ENCODE measurements around the gene CDK11B. TPM values are rescaled to one million over a fixed set of nuclear protein-coding genes. Genes with fewer than 3 reads are reported as not detected.
"Not testable (repeated sequence)": the region's sequence is repeated elsewhere in the genome, so short reads cannot be mapped to it uniquely, and the experiment has no call there.

Gene CDK11B
- total RNA-seq, 1 donor from 2014 or later, result 26.5 TPM

DNA sequence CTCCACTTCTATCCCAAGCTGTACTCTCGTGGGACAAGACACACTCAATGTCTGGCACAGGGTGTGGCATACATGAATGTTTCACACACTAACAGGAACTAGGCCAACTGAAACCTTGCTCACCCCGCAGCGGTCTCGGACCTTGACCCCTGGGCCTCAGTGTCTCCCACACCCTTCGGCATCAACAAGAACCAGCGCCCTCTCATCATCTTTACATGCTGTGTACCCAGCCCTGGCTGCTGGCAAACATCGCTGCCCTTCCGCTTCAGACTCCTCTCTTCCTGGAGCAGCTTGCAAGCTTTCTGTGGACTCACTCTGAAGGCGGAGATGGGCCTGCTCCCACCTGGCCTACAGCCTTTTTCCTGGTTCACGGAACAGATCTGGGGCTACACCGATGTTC is 10.5 kb downstream of the CDK11B start:
- H3K4me1 Mint-ChIP-seq (ENCODE audit: unreplicated experiment); H3K27me3 Mint-ChIP-seq; H3K27ac Mint-ChIP-seq; H3K9me3 Mint-ChIP-seq; DNase-seq (ENCODE audit: extremely low spot score, unreplicated experiment); H3K4me3 Mint-ChIP-seq: not testable (repeated sequence)
- H3K36me3 Mint-ChIP-seq, result peaks cover 40% of the 10 kb centered on the region

- not testable (repeated sequence) for DNase-seq (ENCODE audit: extremely low spot score, unreplicated experiment); H3K27me3 Mint-ChIP-seq; H3K4me1 Mint-ChIP-seq (ENCODE audit: unreplicated experiment); H3K9me3 Mint-ChIP-seq; H3K4me3 Mint-ChIP-seq; H3K27ac Mint-ChIP-seq
- H3K36me3 Mint-ChIP-seq, result peaks cover 40% of the 10 kb centered on the region
Measured at GRCh38 chr1:1647567-1648241, 11.1 kb downstream of the CDK11B start.

DNA sequence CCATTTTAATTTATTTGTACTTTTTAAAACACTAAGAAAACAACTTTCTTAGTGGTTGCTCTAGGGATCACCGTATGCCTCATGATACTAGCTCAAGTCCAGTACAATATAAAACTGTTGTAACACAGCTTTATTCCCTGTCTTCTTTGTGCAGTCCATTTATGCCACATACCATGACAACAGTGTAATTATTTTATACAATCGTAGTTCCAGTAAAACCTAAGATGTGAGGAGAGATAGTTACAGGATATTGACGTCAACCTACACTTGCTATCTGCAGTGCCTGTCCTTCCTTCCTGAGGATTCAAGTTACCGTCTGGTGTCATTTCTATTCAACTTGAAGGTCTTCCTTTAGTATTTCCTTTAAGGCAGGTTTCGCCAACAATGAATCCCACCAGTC is 12.5 kb downstream of the CDK11B start:
- H3K4me1 Mint-ChIP-seq (ENCODE audit: unreplicated experiment); H3K4me3 Mint-ChIP-seq; DNase-seq (ENCODE audit: extremely low spot score, unreplicated experiment); H3K27me3 Mint-ChIP-seq; H3K9me3 Mint-ChIP-seq; H3K27ac Mint-ChIP-seq: not testable (repeated sequence)
- peaks cover 31% of the 10 kb centered on the region for H3K36me3 Mint-ChIP-seq

DNA sequence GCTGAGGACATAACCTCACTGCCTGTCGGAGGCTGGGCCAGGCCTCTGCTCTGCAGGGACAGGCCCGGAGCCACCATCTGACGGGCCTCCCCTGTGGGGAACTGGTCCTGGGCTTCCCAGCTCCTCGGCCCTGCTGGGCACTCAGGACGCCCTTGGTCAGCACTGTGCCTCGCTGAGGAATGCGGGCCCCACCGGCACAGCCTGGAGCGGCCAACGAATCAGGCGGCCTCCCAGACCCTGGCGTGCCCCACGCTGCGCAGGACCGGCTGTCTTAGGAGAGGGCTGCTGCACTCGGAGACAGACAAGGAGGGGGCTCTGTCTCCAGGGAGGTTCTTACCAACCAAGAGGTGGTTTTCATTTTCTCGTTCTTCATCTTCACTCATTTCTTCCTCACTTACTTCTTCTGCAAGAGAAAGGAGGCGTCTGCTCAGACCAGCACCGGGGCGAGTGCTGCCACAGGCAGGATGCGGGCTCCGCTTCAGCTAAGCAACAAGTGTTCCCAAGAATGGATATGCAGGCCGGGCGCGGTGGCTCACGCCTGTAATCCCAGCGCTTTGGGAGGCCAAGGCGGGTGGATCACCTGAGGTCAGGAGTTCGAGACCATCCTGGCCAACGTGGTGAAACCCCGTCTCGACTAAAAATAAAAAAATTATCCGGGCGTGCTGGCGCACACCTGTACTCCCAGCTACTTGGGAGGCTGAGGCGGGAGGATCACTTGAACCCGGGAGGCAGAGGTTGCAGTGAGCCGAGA is 17.9 kb downstream of the CDK11B start:
- not testable (repeated sequence) for H3K36me3 Mint-ChIP-seq; H3K4me3 Mint-ChIP-seq; H3K27me3 Mint-ChIP-seq; H3K9me3 Mint-ChIP-seq; H3K27ac Mint-ChIP-seq; H3K4me1 Mint-ChIP-seq (ENCODE audit: unreplicated experiment); DNase-seq (ENCODE audit: extremely low spot score, unreplicated experiment)

GRCh38 chr1:1640081-1640480 is 18.7 kb downstream of the CDK11B start:
- not testable (repeated sequence) for H3K4me3 Mint-ChIP-seq; H3K27me3 Mint-ChIP-seq; DNase-seq (ENCODE audit: extremely low spot score, unreplicated experiment); H3K27ac Mint-ChIP-seq; H3K4me1 Mint-ChIP-seq (ENCODE audit: unreplicated experiment); H3K9me3 Mint-ChIP-seq; H3K36me3 Mint-ChIP-seq

DNA sequence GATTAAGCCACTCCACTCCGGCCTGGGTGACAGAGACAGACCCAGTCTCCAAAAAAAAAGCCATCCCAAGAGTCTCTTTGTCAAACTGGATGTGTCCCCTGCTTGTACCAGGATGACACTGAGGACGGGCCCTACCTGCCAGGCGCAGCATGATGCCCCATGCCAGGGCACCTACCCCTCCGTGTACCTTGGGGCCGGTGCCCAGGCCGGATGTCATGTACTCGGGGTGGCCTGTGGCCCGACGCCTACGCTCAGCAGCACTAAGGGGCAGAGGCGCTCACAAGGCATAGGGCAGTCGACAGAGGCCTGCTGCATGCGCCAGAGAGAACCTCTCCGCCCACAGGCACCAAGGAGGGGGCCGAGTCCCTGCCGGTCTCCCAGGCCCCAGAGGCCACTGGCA is 19.4 kb downstream of the CDK11B start:
- not testable (repeated sequence) for H3K36me3 Mint-ChIP-seq; H3K27me3 Mint-ChIP-seq; H3K4me1 Mint-ChIP-seq (ENCODE audit: unreplicated experiment); H3K9me3 Mint-ChIP-seq; DNase-seq (ENCODE audit: extremely low spot score, unreplicated experiment); H3K27ac Mint-ChIP-seq; H3K4me3 Mint-ChIP-seq

DNA sequence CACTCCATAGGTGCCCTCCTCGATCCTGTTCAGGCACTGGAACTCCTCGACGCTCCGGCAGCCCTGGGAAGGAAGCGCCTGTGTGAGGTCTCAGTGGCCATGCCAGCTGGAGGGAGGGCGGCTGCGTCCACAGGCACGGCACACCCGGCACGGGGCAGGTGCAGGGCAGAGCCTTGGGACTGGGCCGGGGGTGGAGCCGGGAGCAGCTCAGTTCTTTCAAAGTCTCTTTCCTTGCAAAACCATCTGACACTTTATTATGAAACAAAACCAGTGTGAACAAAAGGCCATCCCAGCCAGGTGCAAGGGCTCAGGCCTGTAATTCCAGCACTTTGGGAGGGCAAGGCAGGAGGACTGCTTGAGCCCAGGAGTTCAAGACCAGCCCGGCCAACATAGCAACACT is 20.3 kb downstream of the CDK11B start:
- not testable (repeated sequence) for H3K9me3 Mint-ChIP-seq; H3K27ac Mint-ChIP-seq; H3K4me1 Mint-ChIP-seq (ENCODE audit: unreplicated experiment); H3K4me3 Mint-ChIP-seq; H3K36me3 Mint-ChIP-seq; H3K27me3 Mint-ChIP-seq; DNase-seq (ENCODE audit: extremely low spot score, unreplicated experiment)

DNA sequence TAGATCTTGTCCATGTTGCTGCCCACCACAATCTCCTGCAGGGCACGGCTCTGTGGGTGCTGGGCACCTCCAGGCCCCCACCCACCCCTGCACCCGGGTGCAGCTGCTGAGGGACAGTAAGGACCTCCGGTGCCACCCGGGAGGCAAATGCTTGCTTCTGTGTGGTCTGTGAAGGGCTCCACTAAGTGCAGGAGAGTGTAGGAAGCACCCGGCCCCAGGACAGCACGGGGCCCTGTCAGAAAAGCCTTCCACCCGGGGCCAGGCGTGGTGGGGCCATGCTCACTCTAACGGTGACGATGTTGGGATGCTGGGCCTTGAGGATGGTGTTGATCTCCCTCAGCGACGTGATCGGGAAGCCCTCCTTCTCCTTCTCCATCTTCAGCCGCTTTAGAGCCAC is 21.3 kb downstream of the CDK11B start:
- H3K27ac Mint-ChIP-seq; H3K4me1 Mint-ChIP-seq (ENCODE audit: unreplicated experiment); H3K4me3 Mint-ChIP-seq; H3K36me3 Mint-ChIP-seq; H3K9me3 Mint-ChIP-seq; H3K27me3 Mint-ChIP-seq; DNase-seq (ENCODE audit: extremely low spot score, unreplicated experiment): not testable (repeated sequence)

- H3K4me3 Mint-ChIP-seq; H3K27me3 Mint-ChIP-seq; H3K9me3 Mint-ChIP-seq; DNase-seq (ENCODE audit: extremely low spot score, unreplicated experiment); H3K4me1 Mint-ChIP-seq (ENCODE audit: unreplicated experiment); H3K27ac Mint-ChIP-seq; H3K36me3 Mint-ChIP-seq: not testable (repeated sequence)
Measured at GRCh38 chr1:1636621-1637478, 22.0 kb downstream of the CDK11B start.

DNA sequence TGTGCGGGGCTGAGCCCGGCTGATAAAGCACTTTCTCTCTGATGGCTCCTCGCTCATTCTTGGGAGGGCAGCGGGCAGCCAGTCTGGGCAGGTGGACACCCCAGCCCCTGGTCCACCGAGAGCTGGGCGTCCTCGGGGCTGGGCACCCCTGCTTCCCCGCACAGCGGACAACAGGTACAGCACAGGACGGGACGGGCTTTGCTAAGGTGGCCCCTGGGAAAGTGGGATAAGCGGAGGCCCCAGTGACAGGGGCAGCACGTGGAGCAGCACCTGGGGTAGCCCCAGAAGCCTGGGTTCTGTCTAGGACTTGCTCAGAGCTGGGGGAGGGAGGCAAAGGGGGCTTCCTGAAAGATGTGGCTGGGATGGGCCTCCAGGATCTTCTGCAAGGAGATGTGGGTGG is 24.2 kb downstream of the CDK11B start:
- not testable (repeated sequence) for H3K4me1 Mint-ChIP-seq (ENCODE audit: unreplicated experiment); H3K27ac Mint-ChIP-seq; H3K4me3 Mint-ChIP-seq; H3K36me3 Mint-ChIP-seq; H3K27me3 Mint-ChIP-seq; DNase-seq (ENCODE audit: extremely low spot score, unreplicated experiment); H3K9me3 Mint-ChIP-seq

GRCh38 chr1:1633409-1633808 is 25.4 kb downstream of the CDK11B start:
- not testable (repeated sequence) for H3K36me3 Mint-ChIP-seq; H3K9me3 Mint-ChIP-seq; DNase-seq (ENCODE audit: extremely low spot score, unreplicated experiment); H3K4me3 Mint-ChIP-seq; H3K27me3 Mint-ChIP-seq; H3K4me1 Mint-ChIP-seq (ENCODE audit: unreplicated experiment); H3K27ac Mint-ChIP-seq
